ENCODE results near the gene NDUFAF8.

NDUFAF8 gene, protein sequence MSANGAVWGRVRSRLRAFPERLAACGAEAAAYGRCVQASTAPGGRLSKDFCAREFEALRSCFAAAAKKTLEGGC

GRCh38 chr17:81238815-81239713 lies at the start of gene NDUFAF8, which contains the start of gene TEPSIN:
Gene NDUFAF8, plus strand, starts transcription at chr17:81239318. Its CDS starts 46 bp downstream, at chr17:81239364.
Gene TEPSIN, minus strand, starts transcription at chr17:81239055. Its CDS starts 22 bp downstream, at chr17:81239033.
- peak; percentile 90 for DNase-seq (ENCODE audit: low read depth)

DNA sequence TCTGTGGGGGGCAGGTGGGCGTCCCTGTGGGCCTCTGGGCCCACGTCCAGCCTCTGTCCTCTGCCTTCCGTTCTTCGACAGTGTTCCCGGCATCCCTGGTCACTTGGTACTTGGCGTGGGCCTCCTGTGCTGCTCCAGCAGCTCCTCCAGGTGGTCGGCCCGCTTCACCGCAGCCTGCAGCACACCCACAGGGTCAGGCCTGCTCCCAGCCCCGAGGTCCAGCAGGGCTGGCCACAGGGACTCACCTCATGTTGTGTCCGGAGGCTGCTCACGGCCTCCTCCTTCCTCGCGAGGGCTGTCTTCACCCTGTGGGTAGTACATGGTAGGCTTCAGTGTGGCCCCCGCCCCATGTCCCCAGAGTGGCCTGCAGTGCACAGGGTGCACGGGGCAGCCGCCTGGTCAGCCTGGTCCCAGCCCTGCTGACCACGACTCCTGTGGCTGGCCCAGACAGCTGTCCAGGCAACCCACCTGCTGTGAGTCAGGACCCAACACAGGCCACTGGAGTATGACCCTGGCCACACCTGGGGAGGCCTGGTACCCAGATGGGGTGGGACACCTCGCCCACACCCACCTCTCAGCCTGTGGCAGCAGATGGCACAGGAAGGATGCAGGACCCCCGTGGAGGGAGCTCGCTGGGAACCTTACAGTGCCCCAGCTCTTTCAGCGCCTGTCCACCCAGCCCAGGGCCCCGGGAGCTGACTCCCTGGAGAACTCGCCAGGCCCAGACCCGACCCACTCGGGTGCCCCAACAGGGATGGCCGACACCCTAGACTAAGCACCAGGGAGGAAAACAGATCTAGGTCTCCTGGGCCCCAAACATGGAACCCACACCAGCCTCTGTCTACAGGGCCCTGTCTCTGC lies 49.2 kb upstream of the NDUFAF8 start:
- DNase-seq (ENCODE audit: low read depth) = no peak

DNA sequence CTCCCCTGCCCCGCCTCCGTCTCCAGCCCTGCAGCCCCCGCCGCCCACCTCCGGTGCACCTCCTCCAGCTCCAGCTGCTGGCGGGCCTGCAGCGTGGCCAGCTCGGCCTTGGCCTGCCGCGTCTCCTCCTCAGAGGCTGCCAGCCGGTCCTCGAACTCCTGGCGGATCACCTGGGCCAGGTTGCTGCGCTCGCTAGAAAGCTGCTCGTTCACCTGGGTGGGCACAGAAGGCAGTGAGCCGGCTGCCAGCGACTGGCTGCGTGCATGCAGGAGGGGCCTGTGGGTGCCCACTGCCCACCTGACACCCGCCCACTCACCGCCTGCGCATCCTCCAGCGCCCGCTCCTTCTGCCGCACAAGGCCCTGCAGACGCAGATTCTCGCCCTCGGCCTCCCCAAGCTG lies 48.5 kb upstream of the NDUFAF8 start:
- no peak for DNase-seq (ENCODE audit: low read depth)

- no peak for DNase-seq (ENCODE audit: low read depth)
Measured at GRCh38 chr17:81191116-81191515, 48.0 kb upstream of the NDUFAF8 start.

DNA sequence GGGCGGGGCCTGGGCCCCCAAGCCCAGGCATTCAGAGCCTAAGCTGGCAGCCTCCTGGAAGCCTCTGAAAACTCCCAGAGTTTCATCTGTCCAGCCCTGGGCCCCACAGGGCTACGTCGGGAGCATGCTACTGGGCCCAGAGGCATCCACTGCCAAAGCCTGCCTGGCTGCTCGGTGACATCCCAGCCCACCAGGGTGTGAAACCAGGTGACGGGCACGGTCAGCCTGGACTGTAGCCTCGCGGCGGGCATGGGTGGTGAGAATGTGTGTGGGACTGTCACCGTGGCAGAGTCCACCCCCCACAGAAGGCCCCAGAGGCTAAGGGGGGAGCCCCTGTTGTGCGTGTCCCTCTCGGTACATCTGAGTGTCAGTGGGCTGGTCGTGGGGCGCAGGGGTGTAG lies 47.5 kb upstream of the NDUFAF8 start:
- DNase-seq (ENCODE audit: low read depth) = no peak

DNA sequence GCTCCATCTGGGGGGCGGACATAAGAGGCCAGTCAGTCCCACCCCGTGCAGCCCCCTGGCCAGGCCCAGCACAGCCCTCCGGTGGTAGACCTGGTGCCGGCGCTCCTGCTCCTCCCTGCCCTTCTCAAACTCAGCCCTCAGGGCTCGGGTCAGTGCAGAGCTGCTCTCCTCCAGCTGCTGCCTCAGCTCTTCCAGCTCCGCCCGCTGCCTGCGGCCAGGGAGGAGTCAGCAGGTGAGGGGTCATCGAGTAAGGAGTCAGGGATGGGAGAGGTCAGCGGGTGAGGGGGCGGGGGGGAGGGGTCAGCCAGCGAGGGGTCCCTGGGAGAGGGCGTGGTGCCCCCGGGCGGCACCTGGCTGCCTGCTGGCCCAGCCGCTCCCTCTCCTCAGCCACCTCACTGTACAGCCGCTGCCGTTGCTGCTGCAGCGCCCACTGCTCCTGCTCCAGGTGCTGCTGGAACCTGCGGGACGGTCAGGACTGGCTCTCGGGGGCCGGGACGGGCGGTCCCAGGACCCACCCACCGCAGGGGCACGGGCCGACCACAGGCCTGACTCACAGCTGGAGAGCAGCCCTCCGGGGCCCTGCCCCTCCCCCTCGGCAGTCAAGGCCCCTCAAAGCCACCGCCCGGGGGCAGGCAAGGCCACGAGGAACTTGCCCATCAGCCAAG lies 46.6 kb upstream of the NDUFAF8 start:
- no peak for DNase-seq (ENCODE audit: low read depth)

- no peak for DNase-seq (ENCODE audit: low read depth)
Measured at GRCh38 chr17:81193051-81193410, 46.1 kb upstream of the NDUFAF8 start.

DNA sequence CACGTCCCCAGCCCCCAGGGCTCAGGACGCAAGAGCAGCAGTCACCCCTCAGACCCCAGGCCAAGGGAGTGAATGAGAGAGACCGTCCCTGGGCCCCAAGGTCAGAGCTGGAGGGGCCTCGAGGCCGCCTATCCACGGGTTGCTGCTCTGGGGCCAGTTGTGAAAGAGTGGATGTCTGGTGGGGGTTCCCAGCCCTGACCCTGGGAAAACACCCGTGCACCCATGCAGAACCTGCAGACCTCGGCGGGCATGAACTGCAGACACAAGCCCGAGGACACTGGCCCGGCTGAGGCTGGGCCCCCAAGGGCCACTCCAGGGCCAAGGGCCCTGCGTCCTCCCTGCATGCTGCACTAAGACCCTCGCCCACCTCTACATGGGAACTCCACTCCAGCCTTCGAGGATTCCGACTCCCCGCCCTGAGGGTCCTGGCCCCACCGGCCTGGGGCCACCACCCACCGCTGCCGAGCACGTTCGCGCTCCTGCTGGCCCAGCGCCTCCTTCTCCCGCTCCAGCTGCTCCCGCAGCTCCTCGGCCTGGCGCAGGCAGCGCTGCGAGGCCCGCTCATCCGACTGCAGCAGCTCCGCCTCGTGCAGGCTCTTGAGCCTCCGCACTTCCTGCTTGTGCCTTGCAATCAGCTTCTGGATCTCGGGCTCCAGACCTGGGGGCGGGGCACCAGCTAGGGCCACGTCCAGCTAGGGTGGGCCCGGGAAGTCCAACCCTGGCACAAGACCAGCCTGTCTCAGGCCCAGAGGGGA lies 45.5 kb upstream of the NDUFAF8 start:
- DNase-seq (ENCODE audit: low read depth) = no peak

DNA sequence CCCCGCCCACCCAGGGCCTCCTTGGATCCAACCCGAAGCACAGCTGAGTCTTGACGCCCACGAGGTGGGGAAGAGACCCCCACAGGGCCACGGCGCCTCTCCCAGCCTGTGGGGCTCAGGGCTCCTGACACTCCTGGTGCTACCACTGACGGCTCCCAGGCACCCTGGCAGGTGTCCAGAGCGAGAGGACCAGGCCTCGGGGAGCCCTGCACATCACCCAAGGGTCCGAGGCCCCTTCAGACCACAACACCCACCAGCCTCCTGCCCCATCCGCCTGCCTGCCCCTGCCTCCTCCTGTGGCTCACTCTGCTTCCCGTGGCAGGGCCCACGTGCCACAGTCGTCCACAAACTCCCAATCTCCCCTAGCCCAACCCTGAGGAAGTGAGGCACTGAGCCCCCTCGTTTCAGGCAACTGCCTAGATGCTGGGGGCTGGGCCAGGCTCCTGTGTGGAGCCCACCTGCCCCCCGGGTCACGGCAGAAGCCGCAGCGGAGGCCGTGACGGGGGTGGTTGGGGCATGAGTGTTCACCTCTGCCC lies 44.8 kb upstream of the NDUFAF8 start:
- no peak for DNase-seq (ENCODE audit: low read depth)

DNA sequence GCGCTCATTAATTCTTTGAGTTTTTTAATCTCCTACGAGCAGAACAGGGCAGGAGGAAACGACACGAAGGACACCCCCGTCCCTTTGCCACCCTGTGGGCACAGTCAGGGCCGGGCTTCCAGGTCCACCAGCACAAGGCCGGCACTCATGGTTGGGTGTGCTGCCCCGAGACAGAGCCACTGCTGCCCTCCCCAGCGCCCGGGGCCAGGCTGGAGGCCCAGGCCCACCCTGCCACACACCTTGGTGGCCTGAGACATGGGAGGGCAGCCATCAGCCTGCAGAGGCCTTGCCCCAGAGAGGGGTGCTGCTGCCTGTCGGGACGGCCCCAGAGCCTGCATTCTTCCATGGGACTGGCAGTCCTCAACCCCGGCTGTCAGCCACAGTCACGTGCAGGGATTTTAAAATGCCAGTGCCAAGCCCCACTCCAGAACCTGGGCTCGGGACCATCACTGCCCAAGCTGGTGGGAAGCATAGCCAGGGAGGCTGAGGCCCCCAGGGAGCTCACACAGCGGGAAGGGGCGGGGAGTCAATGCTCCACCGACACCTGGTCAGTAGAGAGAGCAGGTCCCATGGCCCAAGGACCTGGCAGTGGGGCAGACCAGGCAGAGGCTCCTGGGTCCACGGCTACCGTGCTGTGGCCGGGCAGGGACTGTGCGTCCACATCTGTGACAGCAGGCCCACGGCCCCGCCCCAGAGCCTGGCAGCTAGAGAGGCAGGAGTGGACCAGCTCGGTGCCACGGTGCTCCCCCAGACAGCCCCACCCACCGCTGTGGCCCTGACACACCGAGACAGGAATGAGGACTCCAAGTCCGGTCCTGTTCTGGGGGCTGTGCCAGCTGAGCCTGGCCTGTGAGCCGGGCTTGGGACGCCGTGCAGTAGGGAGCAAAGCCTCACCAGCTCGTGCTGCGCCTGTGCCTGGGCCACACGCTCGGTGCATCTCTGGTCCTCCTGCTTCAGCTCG lies 43.9 kb upstream of the NDUFAF8 start:
- DNase-seq (ENCODE audit: low read depth) = no peak

- DNase-seq (ENCODE audit: low read depth) = no peak
Measured at GRCh38 chr17:81195941-81196495, 43.1 kb upstream of the NDUFAF8 start.

- DNase-seq (ENCODE audit: low read depth) = no peak
Measured at GRCh38 chr17:81196505-81197408, 42.4 kb upstream of the NDUFAF8 start.

- no peak for DNase-seq (ENCODE audit: low read depth)
Measured at GRCh38 chr17:81197409-81197795, 41.7 kb upstream of the NDUFAF8 start.

DNA sequence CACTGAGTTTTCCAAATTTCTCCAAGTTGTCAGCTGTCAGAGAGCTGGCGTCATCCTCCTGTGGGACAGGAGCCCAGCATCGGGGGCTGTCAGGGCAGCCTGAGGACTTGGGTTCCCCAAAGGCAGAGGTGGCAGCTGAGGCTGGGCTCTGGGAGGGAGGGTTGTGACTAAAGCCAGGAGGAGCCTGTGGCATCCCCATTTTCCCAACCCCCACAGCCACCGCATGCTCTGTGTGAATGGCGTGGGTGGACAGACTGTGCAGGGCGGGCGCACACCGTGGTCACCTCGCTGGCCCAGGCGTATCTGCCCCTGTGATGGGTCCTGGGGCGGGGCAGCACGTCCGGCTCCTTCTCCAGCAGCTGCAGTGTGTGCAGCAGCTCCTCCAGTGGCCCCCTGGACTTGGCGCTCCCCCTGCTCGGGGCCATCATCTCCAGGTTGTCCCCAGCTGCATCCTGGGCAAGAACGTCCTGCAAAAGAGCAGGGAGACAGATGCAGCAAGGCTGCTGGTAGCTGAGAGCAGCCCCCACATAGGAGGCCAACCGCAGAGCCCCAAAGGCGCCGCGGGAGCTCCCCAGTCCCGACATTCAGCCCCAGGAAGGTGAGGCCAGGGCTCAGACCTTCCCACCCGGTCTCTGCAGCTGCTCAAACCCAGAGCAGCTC lies 41.2 kb upstream of the NDUFAF8 start:
- no peak for DNase-seq (ENCODE audit: low read depth)

DNA sequence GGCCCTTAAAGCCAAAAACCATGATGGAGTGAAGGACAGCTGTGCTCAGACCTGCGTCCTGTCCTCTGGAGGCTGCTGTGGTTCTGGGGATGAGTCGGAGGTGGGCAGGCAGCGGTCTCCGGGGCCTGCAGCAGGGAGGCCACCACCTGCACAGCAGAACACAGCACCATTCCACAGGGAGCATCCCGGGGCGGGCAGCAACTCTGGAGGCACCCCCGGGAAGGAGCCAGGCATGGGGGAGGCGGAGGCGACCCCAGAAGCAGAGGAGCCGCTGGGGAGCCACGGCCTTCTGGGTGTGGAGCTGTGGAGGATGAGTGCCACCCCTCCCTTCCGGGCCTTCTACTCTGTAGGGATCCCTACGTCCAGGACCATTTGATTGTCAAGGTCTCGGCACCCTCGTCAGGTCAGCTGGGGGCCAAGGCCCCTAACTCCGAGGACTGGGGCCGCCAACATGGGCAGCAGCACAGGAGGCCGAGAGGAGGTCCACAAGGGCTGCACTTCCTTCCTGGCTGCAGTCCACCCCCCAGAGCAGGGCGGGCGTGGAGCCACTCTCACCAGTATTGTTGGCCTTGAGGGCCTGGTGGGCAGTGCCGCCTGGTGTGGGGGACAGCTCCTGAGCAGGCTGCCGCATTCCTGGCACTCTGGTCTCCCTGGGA lies 40.2 kb upstream of the NDUFAF8 start:
- DNase-seq (ENCODE audit: low read depth) = no peak

DNA sequence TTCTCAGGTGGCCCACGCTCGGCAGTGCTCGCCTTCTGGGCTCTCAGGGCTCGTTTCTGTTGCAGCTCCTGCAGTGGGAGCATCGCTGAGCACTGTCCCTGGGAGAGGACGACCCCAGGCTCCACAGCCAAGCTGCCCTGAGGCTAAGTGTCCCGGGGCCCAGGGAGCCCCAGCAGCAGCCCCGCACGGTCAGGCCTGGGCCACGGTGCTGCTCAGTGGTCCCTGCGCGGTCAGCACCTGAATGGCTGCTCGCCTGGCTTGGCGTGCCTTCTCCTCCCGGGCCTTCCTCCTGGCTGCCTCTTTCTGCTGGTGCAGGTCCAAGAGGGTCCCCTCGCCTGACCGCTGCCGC lies 39.7 kb upstream of the NDUFAF8 start:
- no peak for DNase-seq (ENCODE audit: low read depth)

GRCh38 chr17:81200201-81200600 lies 38.9 kb upstream of the NDUFAF8 start:
- DNase-seq (ENCODE audit: low read depth) = no peak

All from activated T-helper 9 cell treated with anti-CD3 and anti-CD28 coated beads, Interleukin-2, amount 50 U/mL, for 16 hours (primary cell).